Epithelial cell of proximal tubule (primary cell): ENCODE data around the gene ACOT9. TPM values are rescaled to one million over a fixed set of nuclear protein-coding genes. Genes with fewer than 3 reads are reported as not detected.

Experiments used
- DNase-seq: peaks from one replicate; pipeline ENCODE4 v3.0.0-alpha.2; 2011; ENCODE audit warnings: low read depth
- H3K4me3 ChIP-seq: 2 replicates; pipeline ENCODE4 v1.5.1; 2011; ENCODE audit warnings: low read depth, mild to moderate bottlenecking, low read length
- total RNA-seq: library from RNA; depleted of rRNA; stranded (reverse); fragments of >200 nt; gene quantifications from 2 replicates; pipeline ENCODE4 v1.2.3, GENCODE V29; 2015
- TF ChIP-seq, protein P1 (sequence below): conservative IDR thresholded peaks from 2 replicates; pipeline ENCODE4 v1.5.1; 2012; ENCODE audit warnings: low read depth, mild to moderate bottlenecking, low read length

The ACOT9 gene
- total RNA-seq, 1 donor from 2014 or later = 56.3 TPM

GRCh38 chrX:23765449-23765848, 22.4 kb upstream of the ACOT9 start:
- TF ChIP-seq, protein P1, sequence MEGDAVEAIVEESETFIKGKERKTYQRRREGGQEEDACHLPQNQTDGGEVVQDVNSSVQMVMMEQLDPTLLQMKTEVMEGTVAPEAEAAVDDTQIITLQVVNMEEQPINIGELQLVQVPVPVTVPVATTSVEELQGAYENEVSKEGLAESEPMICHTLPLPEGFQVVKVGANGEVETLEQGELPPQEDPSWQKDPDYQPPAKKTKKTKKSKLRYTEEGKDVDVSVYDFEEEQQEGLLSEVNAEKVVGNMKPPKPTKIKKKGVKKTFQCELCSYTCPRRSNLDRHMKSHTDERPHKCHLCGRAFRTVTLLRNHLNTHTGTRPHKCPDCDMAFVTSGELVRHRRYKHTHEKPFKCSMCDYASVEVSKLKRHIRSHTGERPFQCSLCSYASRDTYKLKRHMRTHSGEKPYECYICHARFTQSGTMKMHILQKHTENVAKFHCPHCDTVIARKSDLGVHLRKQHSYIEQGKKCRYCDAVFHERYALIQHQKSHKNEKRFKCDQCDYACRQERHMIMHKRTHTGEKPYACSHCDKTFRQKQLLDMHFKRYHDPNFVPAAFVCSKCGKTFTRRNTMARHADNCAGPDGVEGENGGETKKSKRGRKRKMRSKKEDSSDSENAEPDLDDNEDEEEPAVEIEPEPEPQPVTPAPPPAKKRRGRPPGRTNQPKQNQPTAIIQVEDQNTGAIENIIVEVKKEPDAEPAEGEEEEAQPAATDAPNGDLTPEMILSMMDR = no peak
- H3K4me3 ChIP-seq = no peak overlapping the region
- no peak for DNase-seq

- H3K4me3 ChIP-seq = no peak overlapping the region
- TF ChIP-seq, protein P1 = no peak
- no peak for DNase-seq
These were observed 21.3 kb upstream of the ACOT9 start for GRCh38 chrX:23764188-23764984.

DNA sequence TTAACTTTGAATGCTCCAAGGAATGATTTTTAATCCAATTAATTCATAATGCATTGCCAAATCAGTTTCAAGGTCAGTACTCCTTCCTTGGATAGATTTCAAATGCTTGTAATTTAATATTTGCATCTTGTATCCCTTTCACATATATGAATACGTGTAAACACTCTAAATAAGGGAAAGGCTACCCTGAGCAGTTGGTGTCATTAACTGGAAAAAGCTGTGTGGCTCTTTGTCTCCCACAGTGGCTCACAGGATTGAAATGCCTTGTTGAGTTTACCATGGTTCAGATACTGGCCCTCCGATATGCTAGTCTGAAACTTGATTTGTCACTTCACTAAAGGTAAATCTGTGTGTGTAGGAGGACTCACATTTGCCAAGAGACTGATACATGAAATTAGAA, 16.7 kb upstream of the ACOT9 start:
- no peak overlapping the region for H3K4me3 ChIP-seq
- DNase-seq = no peak
- TF ChIP-seq, protein P1 = no peak

GRCh38 chrX:23756165-23756564, 13.1 kb upstream of the ACOT9 start:
- DNase-seq = no peak
- TF ChIP-seq, protein P1 = peak; percentile 65
- H3K4me3 ChIP-seq = no peak overlapping the region

GRCh38 chrX:23754664-23755063, 11.6 kb upstream of the ACOT9 start:
- DNase-seq = no peak
- H3K4me3 ChIP-seq = no peak overlapping the region

GRCh38 chrX:23752740-23753415, 9.8 kb upstream of the ACOT9 start:
- TF ChIP-seq, protein P1 = no peak
- H3K4me3 ChIP-seq = no peak overlapping the region
- DNase-seq = no peak

More at GRCh38 chrX:23754664-23755063, 11.6 kb upstream of the ACOT9 start:
- TF ChIP-seq, protein P1 = no peak

DNA sequence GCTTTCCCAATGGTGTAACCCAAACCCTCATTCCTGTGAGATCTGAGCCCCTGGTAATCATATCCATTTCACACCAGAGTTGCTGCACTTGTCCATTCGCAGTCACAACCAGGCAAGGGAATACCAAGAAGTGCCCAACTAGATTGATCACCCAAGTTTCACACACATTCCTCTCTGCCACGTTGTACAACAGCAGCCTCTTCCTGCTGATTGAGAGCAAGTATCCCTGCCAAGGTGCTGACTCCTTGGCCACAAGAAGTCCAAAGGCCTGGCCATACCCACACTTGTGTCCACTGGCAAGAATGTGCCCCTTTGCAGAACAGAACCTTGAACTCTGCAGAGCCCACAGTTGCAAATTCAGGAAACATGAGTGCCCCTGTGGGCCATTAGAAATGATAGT, 6.5 kb upstream of the ACOT9 start:
- no peak overlapping the region for H3K4me3 ChIP-seq
- DNase-seq = no peak
- TF ChIP-seq, protein P1 = no peak
